ENCODE measurements around the gene SAE1.

Gene SAE1

GRCh38 chr19:47225746-47226425, 95.3 kb downstream of the SAE1 start:
- DNase-seq: peak; percentile 56

- peak; percentile 25 for DNase-seq
These were observed 96.1 kb downstream of the SAE1 start for GRCh38 chr19:47226426-47227351.

DNA sequence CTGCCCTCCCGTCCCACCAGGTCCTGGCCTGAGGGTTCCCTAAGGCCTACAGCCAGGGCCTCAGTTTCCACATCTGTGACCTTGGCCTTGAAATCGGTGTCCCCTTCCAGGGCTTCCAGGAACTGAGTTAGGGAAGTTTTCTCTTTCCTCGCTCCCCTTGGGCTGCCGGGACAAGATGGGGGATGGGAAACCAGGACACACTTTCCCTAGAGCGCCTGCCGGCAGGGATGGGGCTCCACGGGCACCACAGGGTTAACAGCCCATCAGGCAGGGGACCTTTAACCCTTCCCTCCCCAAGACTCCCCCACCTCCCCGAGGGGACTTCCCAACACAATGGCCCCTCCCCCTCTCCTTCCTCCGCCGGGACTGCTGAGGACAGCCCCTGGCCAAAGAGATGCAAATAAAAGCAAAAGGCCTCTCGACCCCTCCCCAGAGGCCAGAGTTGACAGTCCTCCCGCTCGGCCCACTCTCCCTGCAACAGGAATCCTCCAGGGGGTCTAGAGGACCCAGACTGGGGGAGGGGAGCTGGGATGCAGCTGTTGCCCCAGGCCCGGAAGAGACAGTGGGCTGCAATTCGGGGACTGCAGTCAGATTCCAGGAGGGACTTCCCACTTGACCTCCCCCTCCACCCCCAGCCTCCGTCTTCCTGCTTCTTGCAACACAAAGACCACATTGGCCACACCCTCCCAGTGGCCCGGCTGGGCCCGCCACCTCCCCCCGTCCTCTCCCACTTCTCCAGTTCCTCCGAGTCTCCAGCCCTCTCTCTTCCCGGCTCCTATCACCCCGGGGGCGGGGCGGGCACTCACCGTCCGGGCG, 96.9 kb downstream of the SAE1 start:
- DNase-seq: peak; percentile 51

- no peak for DNase-seq
These were observed 97.7 kb downstream of the SAE1 start for GRCh38 chr19:47228168-47228936.

DNA sequence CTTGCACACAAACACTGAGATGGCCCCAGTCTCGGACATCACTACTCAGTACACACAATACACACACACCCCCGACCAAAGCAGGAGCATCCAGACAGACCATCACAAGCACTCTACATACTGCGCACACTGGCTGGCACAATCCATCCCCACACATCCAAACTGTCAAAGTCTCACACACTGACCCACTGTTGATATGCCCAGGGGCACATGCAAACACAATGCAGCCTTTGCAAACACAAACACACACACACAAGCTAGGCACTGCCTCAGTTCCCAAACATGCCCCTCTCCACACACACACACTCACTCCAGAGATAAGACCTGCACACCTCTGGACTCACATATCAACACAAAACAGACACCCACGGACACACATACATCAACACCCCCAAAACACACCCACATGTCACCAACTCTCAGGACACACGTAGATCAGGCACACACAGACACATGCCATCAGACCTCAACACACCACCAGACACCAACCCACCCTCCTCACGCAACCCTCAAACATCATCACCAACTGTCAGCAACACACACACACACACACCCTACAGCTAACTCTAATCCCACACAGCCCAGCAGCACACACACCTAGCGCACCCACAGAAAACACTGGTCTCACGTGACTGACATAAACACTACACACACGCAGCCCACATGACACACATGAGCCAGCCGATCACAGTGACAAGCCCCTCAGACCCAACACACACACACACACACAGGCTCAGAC, 98.5 kb downstream of the SAE1 start:
- no peak for DNase-seq

DNA sequence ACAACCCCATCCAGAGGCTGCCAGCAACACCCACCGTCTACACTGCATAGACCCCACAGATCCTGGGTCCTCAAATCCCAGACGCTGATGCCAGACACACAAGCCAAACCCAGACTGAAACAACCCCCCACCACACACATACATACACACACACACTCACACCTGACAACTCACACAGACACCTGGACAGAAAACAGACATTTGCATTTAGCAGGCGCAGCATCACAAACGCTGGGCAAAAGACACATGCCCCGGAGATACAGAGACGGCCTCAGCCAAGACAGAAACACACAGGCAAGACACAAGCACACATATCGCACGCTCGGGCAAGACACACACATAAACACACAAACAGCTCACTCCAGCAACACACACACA, 99.0 kb downstream of the SAE1 start:
- DNase-seq: no peak

DNA sequence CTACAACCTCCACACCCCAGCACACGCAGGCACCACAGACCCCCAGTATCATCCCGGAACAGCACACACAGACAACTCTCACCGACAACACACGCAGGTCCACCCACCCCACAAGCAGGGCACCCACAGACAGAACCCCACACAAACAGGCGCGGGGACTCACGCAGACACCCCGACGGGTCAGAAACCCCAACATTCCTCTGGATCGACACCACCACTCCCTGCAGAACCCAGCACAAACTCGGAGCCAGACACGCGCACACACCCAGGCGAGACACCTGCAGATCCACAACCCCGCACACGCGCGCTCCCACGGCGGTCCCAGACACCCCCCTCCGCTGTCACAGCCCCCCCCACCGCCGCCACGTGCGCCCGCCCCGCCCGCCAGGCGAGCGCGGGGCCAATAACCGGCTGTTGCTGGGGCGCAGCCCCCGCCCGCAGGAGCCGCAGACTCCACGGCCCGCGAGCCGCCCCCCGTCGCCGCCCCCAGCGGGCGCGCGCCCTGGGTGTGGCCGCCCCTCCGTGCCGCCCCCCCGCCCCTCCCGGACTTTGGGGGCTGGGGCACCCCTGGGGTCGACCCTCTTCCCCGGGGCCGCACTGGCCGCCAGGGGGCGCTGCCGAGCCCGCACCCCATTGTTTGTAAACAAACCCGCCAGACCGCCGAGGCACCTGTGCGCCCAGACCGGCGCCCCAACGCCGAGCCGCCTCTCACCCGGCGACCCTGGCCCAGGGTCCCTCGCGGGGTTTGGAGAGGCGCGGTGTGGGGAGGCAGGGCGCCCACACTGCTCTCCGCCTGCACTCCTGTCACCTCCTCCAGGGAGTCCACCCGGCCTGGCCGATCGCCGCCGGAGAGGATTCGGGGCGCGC, 99.7 kb downstream of the SAE1 start:
- DNase-seq: no peak

DNA sequence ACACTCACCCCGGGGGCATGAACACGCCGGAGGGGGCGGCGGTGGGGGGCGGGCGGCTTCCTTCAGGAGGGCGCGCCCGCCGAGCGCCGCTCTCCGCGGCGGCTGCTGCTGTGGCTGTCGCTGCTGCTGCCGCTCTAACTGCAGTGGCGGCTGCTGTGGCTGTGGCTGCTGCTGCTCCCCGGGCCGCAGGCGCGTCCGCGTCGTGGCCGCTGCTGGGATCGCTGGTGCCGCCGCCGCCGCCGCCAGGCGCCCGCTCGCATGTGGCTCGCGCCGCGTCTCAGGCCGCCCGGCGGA, 100.2 kb downstream of the SAE1 start, which contains the start of gene BBC3:
Gene BBC3, minus strand, starts transcription at position 279 of the 294 bp plus-strand sequence. CDS start 2,768 bp downstream, outside the sequence.
- DNase-seq: no peak

DNA sequence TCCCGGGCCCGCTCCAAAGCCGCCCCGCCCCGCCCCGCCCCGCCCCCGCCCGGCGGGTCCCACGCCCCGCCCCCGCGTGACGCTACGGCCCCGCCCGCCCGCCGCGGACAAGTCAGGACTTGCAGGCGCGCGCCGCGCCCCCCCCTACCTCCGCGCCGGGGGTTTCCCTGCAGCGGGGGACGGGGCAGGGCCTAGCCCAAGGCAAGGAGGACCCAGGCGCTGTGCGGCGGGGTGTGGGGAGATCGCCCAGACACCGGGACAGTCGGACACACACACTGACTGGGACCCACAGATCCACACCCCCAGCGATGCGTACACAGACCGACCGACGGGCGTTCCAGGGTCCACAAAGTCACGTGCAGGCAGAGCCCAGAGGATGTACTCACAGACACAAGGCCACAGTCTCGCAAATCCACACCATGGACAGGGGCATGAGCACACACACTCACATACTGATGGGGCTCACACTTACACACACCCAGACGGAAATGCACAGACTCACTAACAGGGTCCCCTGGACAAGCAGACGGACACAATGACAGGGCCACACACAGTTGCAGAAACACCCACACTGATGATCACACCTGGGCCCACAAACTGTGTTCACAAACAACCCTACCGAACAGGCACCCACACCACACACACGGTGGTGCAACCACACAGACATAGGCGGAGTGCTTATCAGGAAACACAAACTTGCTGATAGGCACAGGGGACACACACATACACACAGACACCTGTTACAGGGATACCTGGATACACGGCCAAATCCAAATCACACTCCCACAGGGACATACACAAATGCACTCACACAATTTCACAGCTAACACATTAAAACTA, 100.8 kb downstream of the SAE1 start:
- DNase-seq: no peak

GRCh38 chr19:47232422-47233211, 102.0 kb downstream of the SAE1 start:
- no peak for DNase-seq

DNA sequence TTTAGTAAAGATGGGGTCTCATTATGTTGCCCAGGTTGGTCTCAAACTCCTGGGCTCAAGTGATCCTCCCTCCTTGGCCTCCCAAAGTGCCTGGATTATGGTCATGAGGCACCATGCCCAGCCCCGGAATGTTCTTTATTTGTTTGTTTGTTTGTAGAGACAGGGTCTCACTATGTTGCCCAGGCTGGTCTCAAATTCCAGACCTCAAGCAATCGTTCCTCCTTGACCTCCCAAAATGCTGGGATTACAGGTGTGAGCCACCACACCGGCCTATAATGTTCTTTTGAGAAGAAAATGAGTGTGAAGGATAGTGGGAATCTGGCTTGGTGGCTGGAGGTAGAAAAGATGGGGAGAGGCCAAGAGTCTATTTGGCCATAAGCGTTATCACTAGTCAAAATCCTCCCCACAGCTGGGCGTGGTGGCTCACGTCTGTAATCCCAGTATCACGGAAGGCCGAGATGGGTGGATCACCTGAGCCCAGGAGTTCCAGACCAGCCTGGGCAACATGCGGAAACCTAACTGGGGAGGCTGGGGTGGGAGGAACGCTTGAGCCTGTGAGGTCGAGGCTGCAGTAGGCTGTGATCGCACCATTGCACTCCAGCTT, 105.5 kb downstream of the SAE1 start:
- no peak for DNase-seq

GRCh38 chr19:47239152-47239551, 108.5 kb downstream of the SAE1 start:
- no peak for DNase-seq

DNA sequence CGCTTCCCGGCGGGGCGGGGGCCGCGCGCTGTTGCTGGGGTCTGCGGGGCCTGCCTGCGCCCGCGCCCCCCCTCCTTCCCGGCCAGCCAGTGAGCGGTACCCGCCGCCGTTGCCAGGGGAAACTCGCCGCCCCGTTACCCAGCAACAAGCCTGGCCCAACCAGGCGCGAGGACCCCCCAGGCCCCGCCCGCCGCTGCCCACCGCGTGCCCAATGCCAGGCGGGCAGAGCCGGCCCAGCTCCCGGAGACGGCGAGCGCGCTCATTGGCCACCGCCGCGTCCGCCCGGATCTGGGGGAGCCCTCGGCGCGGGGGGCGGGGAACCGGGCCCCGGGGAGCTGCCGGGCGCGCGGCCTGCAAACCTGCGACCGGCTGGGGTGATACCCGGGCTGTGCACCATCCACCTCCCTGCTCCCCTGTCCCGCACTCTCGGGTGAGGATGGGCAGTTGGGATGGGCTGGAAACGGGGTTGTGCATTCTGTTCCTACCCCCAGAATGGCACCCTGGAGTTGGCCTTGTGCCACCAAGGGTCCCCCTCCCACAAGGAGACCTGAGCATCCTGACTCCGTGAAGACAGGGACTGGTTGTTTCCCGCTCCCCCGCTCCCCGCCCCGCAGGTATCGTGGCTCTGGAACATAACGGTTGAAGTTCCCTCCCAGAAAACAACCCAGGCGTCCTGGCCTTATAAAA, 109.1 kb downstream of the SAE1 start:
- no peak for DNase-seq

- DNase-seq: no peak
These were observed 109.9 kb downstream of the SAE1 start for GRCh38 chr19:47240556-47240955.

- peak; percentile 52 for DNase-seq
These were observed 110.6 kb downstream of the SAE1 start for GRCh38 chr19:47240996-47241918.

GRCh38 chr19:47241919-47242577, 111.4 kb downstream of the SAE1 start:
- DNase-seq: no peak
